Stimulated activated CD8-positive, alpha-beta memory T cell treated with anti-CD3 and anti-CD28 coated beads, Interleukin-2, amount 100 ng/mL, for 48 hours (primary cell): Measurements from ENCODE around the gene ENSA.
"Not testable (repeated sequence)": the region's sequence is repeated elsewhere in the genome, so short reads cannot be mapped to it uniquely, and the experiment has no call there.

Experiments
- DNase-seq, 2 donors: peaks; one replicate each; pipeline ENCODE4 v3.0.0-alpha.2; 2020; ENCODE audit warnings: low read depth in 2 of 2

ENSA gene

DNA sequence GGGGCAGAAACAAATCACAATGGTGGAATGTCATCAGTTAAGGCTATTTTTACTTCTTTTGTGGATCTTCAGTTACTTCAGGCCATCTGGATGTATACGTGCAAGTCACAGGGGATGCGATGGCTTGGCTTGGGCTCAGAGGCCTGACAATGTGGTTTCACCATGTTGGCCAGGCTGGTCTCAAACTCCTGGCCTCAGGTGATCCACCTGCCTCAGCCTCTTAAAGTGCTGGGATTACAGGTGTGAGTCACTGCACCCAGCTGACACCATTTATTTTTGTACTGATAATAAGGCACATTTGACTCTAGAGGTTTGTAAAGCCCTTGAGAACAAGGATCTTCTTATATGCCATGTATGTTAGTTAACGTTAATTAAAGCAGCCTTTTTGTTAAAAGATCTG is 48.4 kb downstream of the ENSA start:
- DNase-seq: not testable (repeated sequence)

- DNase-seq: no peak
Measured at GRCh38 chr1:150579945-150580642, 49.3 kb downstream of the ENSA start.

- DNase-seq: peak; percentile 77 to 86
Measured at GRCh38 chr1:150579110-150579944, 50.1 kb downstream of the ENSA start, which contains the start of gene MCL1. TSS of gene MCL1 (minus strand) at chr1:150579610. CDS start at chr1:150579530, 80 bp downstream.

GRCh38 chr1:150578272-150579109 is 50.9 kb downstream of the ENSA start:
- peak in 1 of 2 donors; percentile 38 for DNase-seq

GRCh38 chr1:150577557-150578271 is 51.7 kb downstream of the ENSA start:
- no peak for DNase-seq

- DNase-seq: no peak
Measured at GRCh38 chr1:150576794-150577556, 52.4 kb downstream of the ENSA start.

DNA sequence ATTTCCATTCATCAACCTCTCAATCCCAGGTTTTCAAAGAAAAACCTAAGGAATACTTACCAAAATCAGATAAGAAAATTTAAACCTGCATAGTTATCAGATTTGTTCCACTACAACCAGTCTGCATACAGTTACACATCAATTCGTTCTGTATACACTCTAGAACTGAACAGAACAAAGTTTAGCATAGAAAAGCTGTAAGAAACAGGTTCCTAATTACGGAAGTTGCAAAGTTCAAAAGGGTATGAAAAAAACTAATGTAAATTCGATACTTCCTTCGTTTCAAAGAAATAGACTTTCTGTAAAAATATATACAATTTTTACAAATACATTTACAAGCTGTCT is 53.1 kb downstream of the ENSA start:
- DNase-seq: no peak

DNA sequence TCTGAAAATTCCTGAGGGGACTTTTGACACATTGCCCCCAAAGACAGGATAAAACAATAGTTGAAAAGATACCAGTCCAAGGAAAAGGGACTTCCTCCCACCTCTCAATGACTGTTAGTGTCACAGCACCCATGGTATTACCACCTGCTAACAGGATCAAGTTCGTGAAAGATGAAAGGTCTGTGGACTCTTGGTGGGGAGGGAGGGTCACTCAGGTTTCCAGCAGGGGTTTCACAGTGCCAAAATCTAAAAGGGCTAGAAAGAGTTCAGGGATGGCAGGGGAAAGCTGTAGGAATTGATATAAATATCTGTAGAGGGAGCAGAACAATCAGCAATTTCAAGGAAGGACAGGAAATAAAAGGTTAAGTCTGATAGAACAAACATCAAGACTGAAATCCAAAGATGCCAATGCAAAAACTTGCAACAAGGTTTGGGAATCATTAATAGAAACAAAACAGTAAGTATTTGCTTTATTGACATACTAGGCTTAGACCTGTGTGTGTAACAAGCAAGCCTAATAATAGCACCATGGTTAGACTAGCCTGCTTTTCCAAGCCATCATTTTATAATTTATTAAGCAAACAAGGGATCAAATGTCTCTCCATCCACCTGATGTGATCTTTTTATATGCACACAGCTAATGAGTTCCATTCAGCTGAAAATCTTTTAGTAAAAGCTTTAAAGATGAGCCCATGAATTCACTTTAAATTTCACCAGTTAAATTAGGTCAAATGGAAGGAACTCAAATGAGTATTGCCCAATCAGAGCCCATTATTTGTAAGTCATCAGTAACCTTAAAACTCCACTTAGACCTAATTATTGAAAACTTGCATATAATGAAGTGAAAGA is 53.7 kb downstream of the ENSA start:
- DNase-seq: no peak

DNA sequence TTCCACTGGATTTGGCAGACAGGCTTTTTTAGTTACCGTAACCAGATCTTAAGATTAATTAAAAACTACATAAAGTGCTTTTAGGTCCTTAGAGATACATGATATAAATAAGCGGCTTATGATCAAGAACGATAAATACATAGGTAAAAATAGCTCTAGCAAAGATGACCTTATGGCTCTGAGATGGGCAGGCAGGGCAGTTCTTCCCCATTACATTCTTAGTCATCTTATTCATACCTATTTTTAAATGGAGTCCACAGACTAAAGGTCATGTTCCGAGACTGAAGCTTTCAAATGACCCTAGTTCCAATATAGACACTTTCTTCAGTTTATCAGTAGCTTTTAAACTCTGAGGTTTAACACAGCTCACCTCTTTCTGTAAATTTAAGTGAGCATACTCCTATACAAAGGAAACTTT is 54.3 kb downstream of the ENSA start:
- no peak for DNase-seq

- DNase-seq: no peak
Measured at GRCh38 chr1:150574260-150575071, 54.9 kb downstream of the ENSA start.

DNA sequence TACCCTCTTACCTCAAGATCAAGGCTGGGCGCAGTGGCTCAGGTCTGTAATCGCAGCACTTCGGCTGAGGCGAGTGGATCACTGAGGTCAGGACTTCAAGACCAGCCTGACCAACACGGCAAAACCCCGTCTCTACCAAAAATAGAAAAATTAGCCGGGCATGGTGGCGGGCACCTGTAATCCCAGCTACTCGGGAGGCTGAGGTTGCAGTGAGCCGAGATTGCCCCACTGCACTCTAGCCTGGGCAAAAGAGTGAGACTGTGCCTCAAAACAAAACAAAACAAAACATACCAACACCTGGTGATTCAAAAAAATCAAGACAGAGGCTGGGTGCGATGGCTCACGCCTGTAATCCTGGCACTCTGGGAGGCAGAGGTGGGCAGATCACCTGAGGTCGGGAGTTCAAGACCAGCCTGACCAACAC is 55.8 kb downstream of the ENSA start:
- DNase-seq: not testable (repeated sequence)

DNA sequence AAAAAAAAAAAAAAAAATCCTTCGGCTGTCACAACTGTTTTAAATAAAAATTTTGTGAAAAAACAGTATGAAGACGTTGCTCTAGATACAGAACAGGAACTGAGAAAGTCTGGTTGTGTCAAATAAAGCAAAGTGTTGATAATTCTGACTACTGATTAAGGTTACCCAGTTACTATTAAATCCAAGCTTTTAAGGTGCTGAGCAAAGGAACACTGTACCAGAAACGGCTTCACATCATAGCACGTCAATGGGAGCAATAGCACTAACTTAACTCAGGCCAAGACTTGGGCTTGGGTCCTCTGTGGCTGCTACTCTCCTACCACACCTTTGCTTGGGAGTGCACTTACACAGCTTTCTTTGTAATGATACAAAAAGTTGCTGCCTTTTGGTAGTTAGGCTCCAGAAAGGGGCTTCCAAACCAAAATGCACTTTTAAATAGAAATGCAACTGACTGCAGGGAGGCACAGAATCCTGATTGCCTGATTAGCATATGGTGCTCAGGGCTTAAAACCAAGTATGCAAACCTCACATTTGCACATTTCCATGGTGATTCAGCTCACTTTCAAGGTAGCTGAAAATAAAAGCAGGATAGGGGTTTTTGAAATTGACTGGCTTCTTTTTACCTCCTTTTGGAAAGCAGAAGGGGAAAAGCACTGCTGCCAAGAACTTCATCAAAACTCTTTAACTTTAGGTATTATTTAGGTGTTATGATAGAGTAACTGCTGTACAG is 56.3 kb downstream of the ENSA start:
- no peak for DNase-seq
